ENCODE data around the gene SHISA9.

SHISA9 gene

GRCh38 chr16:13254998-13255614 is 353.7 kb downstream of the SHISA9 start:
- no peak for DNase-seq

DNA sequence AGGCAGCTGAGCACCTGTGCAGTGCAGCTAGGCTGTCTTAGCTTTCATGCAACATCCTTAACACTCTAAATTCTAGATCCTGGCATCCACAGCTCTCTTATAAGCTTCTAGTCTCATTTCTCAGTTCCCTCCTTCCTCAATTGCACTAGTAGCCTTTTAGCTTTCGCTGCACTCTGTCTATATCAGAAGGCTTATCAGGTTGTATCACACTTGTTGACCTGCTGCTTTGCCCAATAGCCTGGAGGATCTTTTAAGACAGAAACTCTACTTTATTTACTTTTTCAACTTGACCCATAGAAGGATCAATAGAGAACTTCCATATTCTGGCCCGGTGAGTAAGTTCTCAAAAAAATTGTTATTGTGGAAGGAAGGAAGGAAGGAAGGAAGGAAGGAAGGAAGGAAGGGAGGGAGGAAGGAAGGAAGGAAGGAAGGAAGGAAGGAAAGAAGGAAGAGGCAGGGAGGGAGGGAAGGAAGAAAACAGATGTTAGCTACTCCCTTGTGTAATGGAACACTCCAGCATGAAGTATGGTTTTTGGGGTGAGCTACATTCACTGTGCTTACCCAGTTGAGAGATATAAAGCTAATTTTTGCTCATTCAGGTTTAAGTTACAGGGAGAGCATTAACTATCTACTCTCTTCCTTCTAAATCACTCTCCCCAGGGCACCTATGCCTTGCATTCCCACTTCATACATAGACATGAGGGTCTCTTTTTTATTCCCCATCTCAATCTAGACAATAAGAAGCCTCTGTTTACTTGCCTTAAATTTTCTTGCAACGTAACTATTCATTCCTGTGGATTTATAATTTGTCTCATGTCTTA is 361.1 kb downstream of the SHISA9 start:
- no peak for DNase-seq

GRCh38 chr16:13264749-13265552 is 363.6 kb downstream of the SHISA9 start:
- no peak for DNase-seq

DNA sequence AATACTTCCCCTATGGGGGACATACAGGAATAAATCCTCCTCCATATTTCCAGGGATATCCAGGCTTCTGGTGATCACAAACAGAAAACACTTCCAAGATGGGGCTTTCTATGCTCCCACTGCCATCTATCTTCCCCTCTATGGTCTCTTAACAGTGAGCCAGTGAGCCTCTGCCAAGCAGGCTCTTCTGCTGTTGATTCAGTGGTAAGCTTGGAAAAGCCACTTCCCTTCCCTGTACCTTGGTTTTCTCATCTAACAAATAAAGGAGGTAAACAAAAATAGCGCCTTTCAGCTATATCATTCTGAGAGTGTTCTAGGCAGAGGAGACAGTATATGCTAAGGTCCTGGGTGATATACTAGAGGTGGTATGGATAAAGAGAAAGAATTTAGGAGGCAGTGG is 368.0 kb downstream of the SHISA9 start:
- DNase-seq = no peak

DNA sequence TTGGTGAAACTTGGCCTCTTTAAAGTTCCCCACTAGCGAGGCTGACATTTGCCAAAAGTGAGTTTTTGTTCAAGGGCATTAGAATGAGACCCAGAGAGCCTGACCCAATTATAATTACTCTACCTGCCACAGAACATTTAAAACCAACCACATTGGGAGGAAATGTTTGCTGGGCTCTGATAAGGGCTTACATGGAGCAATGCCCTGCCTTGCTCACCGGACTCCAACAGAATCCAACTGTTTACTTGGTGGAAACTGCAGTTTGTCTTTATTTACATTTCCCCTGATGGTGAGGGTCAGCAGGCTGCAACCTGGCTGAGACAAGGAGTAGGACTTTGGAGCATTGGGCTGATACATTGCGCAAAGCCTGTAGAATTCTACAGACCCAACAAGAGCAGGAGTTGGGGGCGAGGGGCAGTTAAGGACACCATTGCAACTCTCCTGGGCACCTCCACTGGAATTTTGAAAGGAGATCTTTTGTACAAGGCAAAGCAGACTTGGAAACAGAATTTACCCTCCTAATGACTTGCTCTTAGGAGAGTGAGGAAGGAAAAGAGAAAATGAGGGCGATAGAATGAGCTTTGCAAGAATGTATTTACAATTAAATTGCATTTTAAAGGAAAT is 368.6 kb downstream of the SHISA9 start:
- no peak for DNase-seq

DNA sequence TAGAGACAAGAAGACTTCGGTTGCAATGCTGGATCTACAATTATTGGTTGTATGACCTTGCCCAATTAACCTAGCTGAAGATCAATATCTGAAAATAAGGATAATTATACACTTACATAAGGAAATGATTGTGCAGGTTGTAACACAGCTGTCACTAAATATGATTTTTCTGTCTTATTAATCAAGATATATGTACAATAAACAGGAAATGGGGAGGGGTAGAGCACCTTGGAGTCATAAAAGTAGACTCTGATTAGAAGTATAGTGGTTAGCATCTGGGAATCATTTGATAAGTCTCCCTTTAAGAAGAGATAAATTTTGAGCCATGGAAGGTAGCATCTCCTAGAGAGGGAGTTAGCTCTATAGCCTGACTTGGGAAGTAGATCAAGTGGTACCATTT is 369.2 kb downstream of the SHISA9 start:
- no peak for DNase-seq

DNA sequence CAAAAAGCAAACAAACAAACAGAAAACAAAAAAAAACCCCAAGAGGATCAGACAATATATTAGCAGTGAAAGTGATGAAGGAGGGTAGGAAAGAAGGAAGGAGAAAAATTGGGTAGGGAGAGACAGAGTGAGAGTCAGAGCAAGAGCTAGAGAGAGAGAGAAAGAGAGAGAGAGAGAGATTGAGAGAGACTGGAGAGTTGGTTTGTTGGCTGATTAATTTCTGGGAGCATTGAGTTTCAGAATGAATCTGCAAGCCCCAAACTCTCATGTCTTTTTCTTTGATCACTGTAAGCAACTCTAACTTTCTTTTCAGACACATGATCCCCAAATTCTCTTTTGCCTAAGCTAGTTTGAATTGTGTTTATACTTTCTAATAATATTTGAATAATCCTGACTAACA is 388.1 kb downstream of the SHISA9 start:
- no peak for DNase-seq
